Uterus (tissue), 2 donors: ENCODE results near the gene DNAJB11.

Source experiments
- CTCF ChIP-seq, 4 experiments: fragments of 200-600 bp in 2 of 4; fragments of 450-650 bp in 2 of 4; sonication (generic) in 2 of 4; IDR thresholded peaks; one replicate each; pipeline ENCODE4 v1.5.1; 2016 to 2019; ENCODE audit warnings: antibody characterized with exemption in 4 of 4, mild to moderate bottlenecking in 2 of 4, moderate library complexity in 1 of 4
- POLR2A ChIP-seq, 2 donors: fragments of 450-650 bp; IDR thresholded peaks; one replicate each; pipeline ENCODE4 v1.6.1; 2016; ENCODE audit warnings: antibody characterized with exemption in 2 of 2, mild to moderate bottlenecking in 1 of 2, moderate library complexity in 1 of 2

DNA sequence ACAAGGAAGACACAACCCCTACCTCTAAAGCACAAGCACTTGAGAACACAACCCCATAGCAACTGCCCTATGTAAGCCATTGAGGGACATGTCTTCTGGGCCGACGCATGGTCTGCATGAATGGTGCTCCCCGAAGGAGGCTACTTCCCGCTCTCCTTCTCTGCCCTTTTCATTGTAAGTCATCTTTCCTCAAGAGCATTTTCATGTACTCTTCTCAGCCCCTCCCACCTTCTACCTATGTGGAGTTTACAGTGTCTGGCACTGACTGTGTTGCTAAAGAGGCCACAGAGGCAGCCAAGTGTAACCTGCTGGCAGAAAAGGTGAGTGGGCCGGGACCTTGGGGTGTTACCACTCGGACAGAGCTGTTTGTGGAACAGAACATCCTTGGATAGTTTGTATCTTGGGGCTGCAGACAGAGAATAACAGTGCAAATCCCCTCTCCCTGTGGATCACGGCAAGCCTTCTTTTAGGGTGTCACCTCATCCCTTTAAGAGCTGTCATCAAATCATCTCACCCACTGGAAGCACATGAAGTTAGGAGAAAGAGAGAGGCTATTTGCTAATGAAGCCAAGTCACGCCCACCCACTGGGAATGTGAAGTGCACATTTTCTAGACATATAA is 47.9 kb downstream of the DNAJB11 start:
- TF ChIP-seq CTCF (IDR thresholded peaks at IDR 0.05) (no peak), POLR2A (IDR thresholded peaks at IDR 0.05) (no peak)
